Nephron progenitor cell (in vitro differentiated cells): ENCODE results near the gene HOXB1.
A peak's percentile ranks its signal among the peaks of the same experiment; 100 is the strongest.

ENCODE experiments used
- DNase-seq: peaks from one replicate; pipeline ENCODE4 v3.0.0; 2021
- H3K27ac Mint-ChIP-seq: 2 replicates; pipeline ENCODE4 v1.8.0; 2021; ENCODE audit warnings: mild to moderate bottlenecking, moderate library complexity, mixed read lengths
- H3K27me3 Mint-ChIP-seq: 2 replicates; pipeline ENCODE4 v1.8.0; 2021; ENCODE audit warnings: mild to moderate bottlenecking, low read depth, mixed read lengths; ENCODE audit not compliant: poor library complexity
- H3K36me3 Mint-ChIP-seq: 2 replicates; pipeline ENCODE4 v1.8.0; 2021; ENCODE audit warnings: low read depth, mixed read lengths
- H3K4me1 Mint-ChIP-seq: 2 replicates; pipeline ENCODE4 v1.8.0; 2021; ENCODE audit warnings: mixed read lengths
- H3K4me3 Mint-ChIP-seq: 2 replicates; pipeline ENCODE4 v1.8.0; 2021; ENCODE audit warnings: mild to moderate bottlenecking, moderate library complexity, mixed read lengths
- H3K9me3 Mint-ChIP-seq: 2 replicates; pipeline ENCODE4 v1.8.0; 2021; ENCODE audit warnings: mild to moderate bottlenecking, moderate library complexity, mixed read lengths
- CTCF ChIP-seq: fragments of 200-600 bp; sonication (generic); IDR thresholded peaks from 2 replicates; pipeline ENCODE4 v1.5.0; 2021; ENCODE audit warnings: antibody characterized with exemption

HOXB1 gene

DNA sequence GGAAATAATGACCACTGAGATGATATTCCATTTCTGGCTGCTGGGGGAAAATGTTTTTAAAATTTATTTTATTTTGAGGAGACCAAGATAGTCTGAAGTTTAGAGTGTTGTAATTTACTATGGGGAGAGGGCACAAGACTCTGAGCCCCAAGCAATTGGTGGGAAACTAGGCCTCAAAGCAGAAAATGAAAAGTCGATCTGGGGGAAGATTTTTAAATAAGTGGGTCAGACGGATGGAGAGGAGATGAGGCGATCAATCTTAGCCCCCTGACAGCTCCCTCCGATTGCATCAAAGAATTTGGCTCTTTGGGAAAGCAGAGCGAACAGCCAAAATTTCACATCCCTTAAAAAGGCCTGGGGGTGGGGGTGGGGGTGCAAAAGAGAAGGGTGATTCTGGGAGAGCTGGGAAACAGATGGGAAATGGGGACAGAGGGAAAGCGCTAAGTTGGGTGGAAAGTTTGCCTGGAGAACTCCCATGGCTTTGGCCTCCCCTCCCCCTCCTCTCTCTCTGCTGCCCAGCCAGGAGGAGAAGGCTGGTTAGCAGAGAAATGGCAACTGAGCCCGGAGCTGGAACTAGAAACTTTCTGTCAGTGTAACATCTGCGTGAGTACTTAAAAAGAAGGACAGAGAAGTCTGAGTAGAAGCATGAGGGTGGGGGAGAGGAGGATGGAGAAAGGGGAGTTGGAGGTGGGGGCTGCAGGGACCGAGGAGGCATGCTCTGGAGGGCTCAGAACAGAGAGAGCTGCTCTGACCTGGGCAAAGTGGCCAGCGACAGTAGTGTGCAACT, 15.5 kb upstream of the HOXB1 start:
- H3K27ac Mint-ChIP-seq: peak overlapping the region; percentile 100
- peak; percentile 65 for DNase-seq
- H3K9me3 Mint-ChIP-seq: no peaks in the 10 kb centered on the region
- H3K36me3 Mint-ChIP-seq: peaks cover 40% of the 10 kb centered on the region
- H3K4me3 Mint-ChIP-seq: peak overlapping the region; percentile 99
- TF ChIP-seq CTCF: no peak
- peaks cover 70% of the 10 kb centered on the region for H3K4me1 Mint-ChIP-seq
- H3K27me3 Mint-ChIP-seq: peaks cover 6% of the 10 kb centered on the region

GRCh38 chr17:48545539-48545938, 14.7 kb upstream of the HOXB1 start:
- H3K27me3 Mint-ChIP-seq: peaks cover 6% of the 10 kb centered on the region
- no peak for TF ChIP-seq CTCF
- peaks cover 70% of the 10 kb centered on the region for H3K4me1 Mint-ChIP-seq
- no peaks in the 10 kb centered on the region for H3K9me3 Mint-ChIP-seq
- H3K4me3 Mint-ChIP-seq: peak overlapping the region; percentile 99
- peaks cover 45% of the 10 kb centered on the region for H3K36me3 Mint-ChIP-seq
- DNase-seq: no peak
- peak overlapping the region; percentile 100 for H3K27ac Mint-ChIP-seq

DNA sequence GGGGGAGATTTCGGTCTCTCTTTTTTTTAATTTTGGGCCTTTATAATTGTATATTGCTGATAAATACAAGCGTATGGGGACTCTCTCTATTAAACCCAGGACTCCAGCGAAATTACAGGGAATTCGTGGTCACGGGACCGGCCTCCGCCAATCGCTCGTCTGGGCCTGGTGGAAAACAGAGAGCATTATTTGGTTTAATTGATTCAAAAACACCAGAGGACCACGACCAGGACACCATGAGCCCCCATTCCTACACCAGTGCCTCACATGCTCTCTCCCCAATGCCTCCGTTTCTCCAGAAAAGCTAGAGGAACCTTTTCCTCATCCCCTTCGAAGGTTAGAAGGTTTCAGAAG, 14.2 kb upstream of the HOXB1 start, which contains the start of gene HOXB2:
Gene HOXB2 (minus strand): TSS at position 88 of the 354 bp plus-strand sequence. CDS start 198 bp downstream, outside the sequence.
- no peaks in the 10 kb centered on the region for H3K9me3 Mint-ChIP-seq
- peaks cover 70% of the 10 kb centered on the region for H3K4me1 Mint-ChIP-seq
- H3K27me3 Mint-ChIP-seq: peaks cover 6% of the 10 kb centered on the region
- peaks cover 42% of the 10 kb centered on the region for H3K36me3 Mint-ChIP-seq
- H3K4me3 Mint-ChIP-seq: peak within 1 kb of the TSS; percentile 99
- DNase-seq: peak; percentile 52
- peak within 1 kb of the TSS; percentile 100 for H3K27ac Mint-ChIP-seq
- no peak for TF ChIP-seq CTCF

DNA sequence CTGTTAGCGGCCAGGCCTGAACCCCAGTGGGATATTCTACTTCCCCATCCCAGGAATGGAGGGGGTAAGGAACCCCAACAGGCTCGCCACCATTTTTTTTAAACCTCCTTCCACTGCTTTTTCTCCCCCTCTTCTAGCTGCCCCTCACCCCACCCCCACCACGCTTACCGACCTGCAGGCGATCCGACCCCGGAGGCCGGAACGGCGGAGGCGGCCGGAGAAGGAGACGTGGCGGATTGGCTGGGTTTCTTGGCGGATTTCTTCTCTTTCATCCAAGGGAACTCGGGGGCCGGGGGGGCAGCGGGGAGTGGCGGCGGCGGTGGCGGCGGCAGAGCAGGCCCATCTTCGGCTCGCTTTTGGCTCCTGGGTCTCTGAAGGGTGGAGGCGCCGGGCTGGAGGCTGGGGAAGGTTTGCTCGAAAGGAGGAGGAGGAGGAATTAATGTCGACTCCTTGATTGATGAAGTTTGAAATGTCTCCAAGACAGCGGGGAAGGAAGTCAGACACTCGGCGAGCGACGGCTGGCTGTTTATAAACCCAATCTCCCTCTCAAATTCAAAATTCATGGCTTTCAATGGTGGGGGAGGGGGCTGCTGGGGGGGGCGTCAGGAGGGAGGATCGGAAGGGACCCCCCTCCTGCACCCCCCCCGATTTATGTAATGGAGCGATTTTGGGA, 13.7 kb upstream of the HOXB1 start:
- peaks cover 37% of the 10 kb centered on the region for H3K36me3 Mint-ChIP-seq
- H3K27ac Mint-ChIP-seq: peak overlapping the region; percentile 100
- peak; percentile 80 for DNase-seq
- TF ChIP-seq CTCF: no peak
- H3K27me3 Mint-ChIP-seq: peaks cover 6% of the 10 kb centered on the region
- no peaks in the 10 kb centered on the region for H3K9me3 Mint-ChIP-seq
- peak overlapping the region; percentile 99 for H3K4me3 Mint-ChIP-seq
- peaks cover 70% of the 10 kb centered on the region for H3K4me1 Mint-ChIP-seq

GRCh38 chr17:48543854-48544348, 13.1 kb upstream of the HOXB1 start:
- Mint-ChIP-seq H3K4me3 (peak overlapping the region; percentile 99), H3K27me3 (peaks cover 6% of the 10 kb centered on the region), H3K36me3 (peaks cover 32% of the 10 kb centered on the region), H3K9me3 (no peaks in the 10 kb centered on the region), H3K27ac (peak overlapping the region; percentile 100), H3K4me1 (peaks cover 70% of the 10 kb centered on the region)
- no peak for DNase-seq
- TF ChIP-seq CTCF: no peak
